ENCODE results near the gene AGRN. TPM values are rescaled to one million over a fixed set of nuclear protein-coding genes. Genes with fewer than 3 reads are reported as not detected.

The AGRN gene
- total RNA-seq, 3 donors from 2014 or later (not counting 1 experiment from before 2014, with no cell fraction given) = 4.1 to 5.0 (median 4.6) TPM

GRCh38 chr1:971751-972506 lies 48.0 kb upstream of the AGRN start:
- no peaks in the 10 kb centered on the region for H3K9me3 Mint-ChIP-seq
- H3K27me3 Mint-ChIP-seq (ENCODE audit: low read depth in 2 of 2) = peaks cover 0 to 20% of the 10 kb centered on the region in 2 donors
- intact Hi-C loops (cut with micrococcal nuclease) = no loop called here
- Histone ChIP-seq H3K4me1 (ENCODE audit: control insufficient read depth, insufficient read depth, low read length) (peaks cover 19% of the 10 kb centered on the region), H3K27me3 (ENCODE audit: control insufficient read depth, insufficient read depth, low read length) (peaks cover 13% of the 10 kb centered on the region), H3K9me3 (ENCODE audit: control insufficient read depth, insufficient read depth, low read length) (no peaks in the 10 kb centered on the region), H3K36me3 (ENCODE audit: control insufficient read depth, insufficient read depth, low read length) (no peaks in the 10 kb centered on the region), H3K27ac (ENCODE audit: low read length) (no peak overlapping the region), H3K4me3 (ENCODE audit: low read length) (no peak overlapping the region)
- no peaks in the 10 kb centered on the region for H3K36me3 Mint-ChIP-seq
- no peak for DNase-seq
- 83% methylated on average over 34 of the region's 34 CpGs for WGBS (ENCODE audit: insufficient coverage)
- peaks cover 0 to 8% of the 10 kb centered on the region in 2 donors for H3K4me1 Mint-ChIP-seq
- no peak for TF ChIP-seq CTCF (IDR thresholded peaks at IDR 0.05)
- no peak for ATAC-seq
- H3K4me3 Mint-ChIP-seq = no peak overlapping the region
- no peak overlapping the region for H3K27ac Mint-ChIP-seq

- H3K27me3 Mint-ChIP-seq (ENCODE audit: low read depth in 2 of 2) = peaks cover 0 to 20% of the 10 kb centered on the region in 2 donors
- no peak for TF ChIP-seq CTCF (IDR thresholded peaks at IDR 0.05)
- Histone ChIP-seq H3K27me3 (ENCODE audit: control insufficient read depth, insufficient read depth, low read length) (peaks cover 13% of the 10 kb centered on the region), H3K9me3 (ENCODE audit: control insufficient read depth, insufficient read depth, low read length) (no peaks in the 10 kb centered on the region), H3K36me3 (ENCODE audit: control insufficient read depth, insufficient read depth, low read length) (no peaks in the 10 kb centered on the region), H3K4me3 (ENCODE audit: low read length) (no peak overlapping the region), H3K4me1 (ENCODE audit: control insufficient read depth, insufficient read depth, low read length) (peaks cover 12% of the 10 kb centered on the region), H3K27ac (ENCODE audit: low read length) (no peak overlapping the region)
- DNase-seq = no peak
- no peak overlapping the region for H3K4me3 Mint-ChIP-seq
- H3K4me1 Mint-ChIP-seq = peaks cover 0 to 8% of the 10 kb centered on the region in 2 donors
- no peak overlapping the region for H3K27ac Mint-ChIP-seq
- no peaks in the 10 kb centered on the region for H3K36me3 Mint-ChIP-seq
- ATAC-seq = no peak
- intact Hi-C loops (cut with micrococcal nuclease) = no loop called here
- no peaks in the 10 kb centered on the region for H3K9me3 Mint-ChIP-seq
- 91% methylated on average over 28 of the region's 28 CpGs for WGBS (ENCODE audit: insufficient coverage)
These were observed 47.0 kb upstream of the AGRN start for GRCh38 chr1:972726-973458.

- H3K27me3 ChIP-seq (ENCODE audit: control insufficient read depth, insufficient read depth, low read length) = peaks cover 13% of the 10 kb centered on the region
- peaks cover 0 to 19% of the 10 kb centered on the region in 2 donors for H3K27me3 Mint-ChIP-seq (ENCODE audit: low read depth in 2 of 2)
- intact Hi-C loops (cut with micrococcal nuclease) = no loop called here
- H3K9me3 Mint-ChIP-seq = no peaks in the 10 kb centered on the region
- no peak overlapping the region for H3K4me3 Mint-ChIP-seq
- no peak overlapping the region for H3K27ac Mint-ChIP-seq
- no peak for TF ChIP-seq CTCF (IDR thresholded peaks at IDR 0.05)
- ATAC-seq (no peak), DNase-seq (no peak)
- H3K4me3 ChIP-seq (ENCODE audit: low read length) = no peak overlapping the region
- H3K36me3 Mint-ChIP-seq = no peaks in the 10 kb centered on the region
- no peaks in the 10 kb centered on the region for H3K9me3 ChIP-seq (ENCODE audit: control insufficient read depth, insufficient read depth, low read length)
- peaks cover 12% of the 10 kb centered on the region for H3K4me1 ChIP-seq (ENCODE audit: control insufficient read depth, insufficient read depth, low read length)
- peaks cover 0 to 8% of the 10 kb centered on the region in 2 donors for H3K4me1 Mint-ChIP-seq
- H3K36me3 ChIP-seq (ENCODE audit: control insufficient read depth, insufficient read depth, low read length) = no peaks in the 10 kb centered on the region
- H3K27ac ChIP-seq (ENCODE audit: low read length) = no peak overlapping the region
- WGBS (ENCODE audit: insufficient coverage) = 92% methylated on average over 28 of the region's 28 CpGs
These were observed 46.2 kb upstream of the AGRN start for GRCh38 chr1:973459-974292.
